ENCODE data around the gene SLC40A1.

DNA sequence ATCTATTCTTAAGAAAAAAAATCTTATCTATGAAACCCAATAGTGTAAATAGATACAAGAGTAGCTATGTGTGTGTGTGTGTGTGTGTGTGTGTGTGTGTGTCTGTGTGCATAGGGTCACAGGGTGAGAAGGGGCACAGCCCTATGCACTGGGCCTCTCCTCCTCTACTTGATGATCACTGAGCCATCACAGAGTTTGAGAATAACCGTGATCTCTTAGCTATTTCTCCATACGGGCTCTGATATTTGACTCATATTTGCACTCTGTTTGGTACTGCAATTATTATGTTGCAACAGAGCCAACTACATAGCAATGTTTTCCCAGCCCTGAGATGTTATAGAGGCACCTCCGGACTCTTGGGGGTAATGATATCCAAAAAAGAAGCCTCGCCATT, 28.8 kb upstream of the SLC40A1 start:
- TF ChIP-seq, protein P1, sequence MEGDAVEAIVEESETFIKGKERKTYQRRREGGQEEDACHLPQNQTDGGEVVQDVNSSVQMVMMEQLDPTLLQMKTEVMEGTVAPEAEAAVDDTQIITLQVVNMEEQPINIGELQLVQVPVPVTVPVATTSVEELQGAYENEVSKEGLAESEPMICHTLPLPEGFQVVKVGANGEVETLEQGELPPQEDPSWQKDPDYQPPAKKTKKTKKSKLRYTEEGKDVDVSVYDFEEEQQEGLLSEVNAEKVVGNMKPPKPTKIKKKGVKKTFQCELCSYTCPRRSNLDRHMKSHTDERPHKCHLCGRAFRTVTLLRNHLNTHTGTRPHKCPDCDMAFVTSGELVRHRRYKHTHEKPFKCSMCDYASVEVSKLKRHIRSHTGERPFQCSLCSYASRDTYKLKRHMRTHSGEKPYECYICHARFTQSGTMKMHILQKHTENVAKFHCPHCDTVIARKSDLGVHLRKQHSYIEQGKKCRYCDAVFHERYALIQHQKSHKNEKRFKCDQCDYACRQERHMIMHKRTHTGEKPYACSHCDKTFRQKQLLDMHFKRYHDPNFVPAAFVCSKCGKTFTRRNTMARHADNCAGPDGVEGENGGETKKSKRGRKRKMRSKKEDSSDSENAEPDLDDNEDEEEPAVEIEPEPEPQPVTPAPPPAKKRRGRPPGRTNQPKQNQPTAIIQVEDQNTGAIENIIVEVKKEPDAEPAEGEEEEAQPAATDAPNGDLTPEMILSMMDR (IDR thresholded peaks at IDR 0.05) = no peak
- TF ChIP-seq POLR2A (IDR thresholded peaks at IDR 0.05) (no peak), EP300 (IDR thresholded peaks at IDR 0.05) (no peak)
